GM12801 (cell line): ENCODE results near the gene ATP8B3.

Experiments
- TF ChIP-seq, protein P1 (sequence below): IDR thresholded peaks from one replicate; pipeline ENCODE4 v1.5.1; 2011; ENCODE audit warnings: control low read depth; ENCODE audit not compliant: insufficient read length; ENCODE audit errors: extremely low read depth

The ATP8B3 gene, protein sequence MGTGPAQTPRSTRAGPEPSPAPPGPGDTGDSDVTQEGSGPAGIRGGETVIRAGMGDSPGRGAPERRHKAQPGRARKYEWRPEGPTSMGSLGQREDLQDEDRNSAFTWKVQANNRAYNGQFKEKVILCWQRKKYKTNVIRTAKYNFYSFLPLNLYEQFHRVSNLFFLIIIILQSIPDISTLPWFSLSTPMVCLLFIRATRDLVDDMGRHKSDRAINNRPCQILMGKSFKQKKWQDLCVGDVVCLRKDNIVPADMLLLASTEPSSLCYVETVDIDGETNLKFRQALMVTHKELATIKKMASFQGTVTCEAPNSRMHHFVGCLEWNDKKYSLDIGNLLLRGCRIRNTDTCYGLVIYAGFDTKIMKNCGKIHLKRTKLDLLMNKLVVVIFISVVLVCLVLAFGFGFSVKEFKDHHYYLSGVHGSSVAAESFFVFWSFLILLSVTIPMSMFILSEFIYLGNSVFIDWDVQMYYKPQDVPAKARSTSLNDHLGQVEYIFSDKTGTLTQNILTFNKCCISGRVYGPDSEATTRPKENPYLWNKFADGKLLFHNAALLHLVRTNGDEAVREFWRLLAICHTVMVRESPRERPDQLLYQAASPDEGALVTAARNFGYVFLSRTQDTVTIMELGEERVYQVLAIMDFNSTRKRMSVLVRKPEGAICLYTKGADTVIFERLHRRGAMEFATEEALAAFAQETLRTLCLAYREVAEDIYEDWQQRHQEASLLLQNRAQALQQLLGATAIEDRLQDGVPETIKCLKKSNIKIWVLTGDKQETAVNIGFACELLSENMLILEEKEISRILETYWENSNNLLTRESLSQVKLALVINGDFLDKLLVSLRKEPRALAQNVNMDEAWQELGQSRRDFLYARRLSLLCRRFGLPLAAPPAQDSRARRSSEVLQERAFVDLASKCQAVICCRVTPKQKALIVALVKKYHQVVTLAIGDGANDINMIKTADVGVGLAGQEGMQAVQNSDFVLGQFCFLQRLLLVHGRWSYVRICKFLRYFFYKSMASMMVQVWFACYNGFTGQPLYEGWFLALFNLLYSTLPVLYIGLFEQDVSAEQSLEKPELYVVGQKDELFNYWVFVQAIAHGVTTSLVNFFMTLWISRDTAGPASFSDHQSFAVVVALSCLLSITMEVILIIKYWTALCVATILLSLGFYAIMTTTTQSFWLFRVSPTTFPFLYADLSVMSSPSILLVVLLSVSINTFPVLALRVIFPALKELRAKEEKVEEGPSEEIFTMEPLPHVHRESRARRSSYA (N-terminal part only)

DNA sequence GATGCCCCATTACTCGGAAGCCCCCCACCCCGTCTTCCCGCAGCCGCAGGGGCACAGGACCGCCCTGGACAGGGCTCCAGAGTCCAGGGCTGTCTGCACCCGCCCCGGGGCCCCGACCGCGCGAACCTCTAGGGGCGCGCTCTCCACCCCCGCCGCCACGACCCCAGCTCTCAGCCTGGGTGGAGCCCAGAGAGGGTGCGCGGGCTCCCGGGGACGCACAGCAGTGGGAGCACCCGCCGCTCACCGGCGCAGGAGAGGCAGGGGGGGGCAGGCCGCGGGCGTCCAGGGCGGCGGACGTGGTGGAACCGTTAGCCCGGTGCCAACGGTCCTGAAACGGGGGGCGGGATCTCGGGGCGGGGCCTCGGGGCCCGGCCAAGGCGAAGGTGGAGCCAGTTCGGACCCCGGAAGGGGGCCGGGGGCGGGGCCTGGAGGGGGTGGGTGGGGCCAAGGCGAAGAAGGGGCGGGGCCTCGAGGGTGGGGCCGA is at the start of gene ATP8B3:
Gene ATP8B3 (minus strand): TSS at position 335 of the 484 bp plus-strand sequence. CDS start 540 bp downstream, outside the sequence.
- TF ChIP-seq, protein P1, sequence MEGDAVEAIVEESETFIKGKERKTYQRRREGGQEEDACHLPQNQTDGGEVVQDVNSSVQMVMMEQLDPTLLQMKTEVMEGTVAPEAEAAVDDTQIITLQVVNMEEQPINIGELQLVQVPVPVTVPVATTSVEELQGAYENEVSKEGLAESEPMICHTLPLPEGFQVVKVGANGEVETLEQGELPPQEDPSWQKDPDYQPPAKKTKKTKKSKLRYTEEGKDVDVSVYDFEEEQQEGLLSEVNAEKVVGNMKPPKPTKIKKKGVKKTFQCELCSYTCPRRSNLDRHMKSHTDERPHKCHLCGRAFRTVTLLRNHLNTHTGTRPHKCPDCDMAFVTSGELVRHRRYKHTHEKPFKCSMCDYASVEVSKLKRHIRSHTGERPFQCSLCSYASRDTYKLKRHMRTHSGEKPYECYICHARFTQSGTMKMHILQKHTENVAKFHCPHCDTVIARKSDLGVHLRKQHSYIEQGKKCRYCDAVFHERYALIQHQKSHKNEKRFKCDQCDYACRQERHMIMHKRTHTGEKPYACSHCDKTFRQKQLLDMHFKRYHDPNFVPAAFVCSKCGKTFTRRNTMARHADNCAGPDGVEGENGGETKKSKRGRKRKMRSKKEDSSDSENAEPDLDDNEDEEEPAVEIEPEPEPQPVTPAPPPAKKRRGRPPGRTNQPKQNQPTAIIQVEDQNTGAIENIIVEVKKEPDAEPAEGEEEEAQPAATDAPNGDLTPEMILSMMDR = no peak

- TF ChIP-seq, protein P1 = no peak
These were observed 49.5 kb upstream of the ATP8B3 start for GRCh38 chr19:1861599-1862031.

DNA sequence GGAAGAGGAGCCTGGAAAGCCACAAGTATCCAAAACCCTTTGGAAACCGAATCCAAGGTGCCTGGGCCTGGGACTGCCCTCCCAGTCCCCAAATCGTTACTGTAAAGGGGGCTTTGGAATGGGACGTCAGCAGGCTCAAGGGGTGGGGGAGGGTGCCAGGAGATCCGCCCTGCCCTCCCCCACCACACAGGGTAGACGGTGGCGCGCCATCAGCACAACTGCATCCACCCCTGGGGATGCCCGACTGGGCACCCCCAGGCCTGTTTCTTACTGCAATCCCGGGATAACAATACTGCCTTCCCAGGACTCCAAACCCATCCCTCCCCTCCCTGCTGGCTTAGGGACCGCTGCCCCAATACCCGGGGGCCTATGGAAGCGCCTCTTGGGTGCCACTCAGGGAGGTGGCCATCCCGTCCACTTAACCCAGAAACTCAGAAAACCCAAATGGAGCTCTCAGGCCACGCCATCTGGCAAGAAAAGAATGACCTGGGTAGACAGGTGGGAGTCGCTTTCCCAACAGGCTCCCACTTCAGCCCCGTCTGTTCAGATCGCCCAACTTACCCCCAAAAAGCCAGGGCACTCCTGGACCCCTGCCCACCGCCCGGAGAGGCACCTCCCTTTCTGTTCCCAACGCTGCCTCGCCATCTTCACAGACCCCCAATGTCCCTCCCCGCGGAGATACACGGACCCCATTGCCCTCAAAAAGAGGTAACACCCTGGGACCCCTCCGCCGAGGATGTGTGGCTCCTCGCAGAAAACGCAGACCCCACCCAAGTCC is 48.9 kb upstream of the ATP8B3 start:
- TF ChIP-seq, protein P1 = no peak

DNA sequence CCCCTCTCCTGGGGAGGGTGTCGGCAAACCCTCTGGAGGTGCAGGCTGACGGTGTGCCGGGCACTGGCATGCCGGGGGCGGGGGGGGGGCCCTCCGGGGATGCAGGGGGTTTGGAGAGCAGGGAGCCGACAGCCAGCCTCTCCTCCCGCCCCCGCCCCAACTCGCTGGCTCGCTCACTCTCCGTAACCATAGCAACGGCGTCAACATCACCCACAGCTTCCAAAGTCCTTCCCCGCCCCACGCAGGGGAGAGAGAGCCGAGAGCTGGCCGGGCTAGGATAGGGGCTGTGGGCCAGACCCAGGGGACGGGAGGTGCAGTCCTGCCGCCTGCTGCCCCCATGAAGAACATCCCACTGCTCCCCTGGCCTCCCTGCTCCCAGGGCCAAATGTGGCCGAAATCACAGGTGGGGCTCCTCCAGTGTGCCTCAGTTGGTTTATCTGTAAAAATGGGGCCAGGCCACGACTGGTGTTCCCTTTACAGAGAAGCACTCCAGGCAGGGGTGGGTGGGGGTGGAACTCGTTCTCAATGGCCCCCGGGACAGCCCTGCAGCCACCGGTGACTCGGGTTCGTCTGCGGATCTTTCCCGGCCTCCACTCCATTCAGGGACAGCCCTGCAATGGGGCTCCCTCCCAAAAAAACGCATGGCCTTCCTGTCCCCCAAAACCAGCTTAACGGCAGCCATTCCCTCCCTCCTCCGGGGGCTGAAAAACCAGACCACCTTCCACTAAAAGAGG is 48.1 kb upstream of the ATP8B3 start:
- TF ChIP-seq, protein P1 = no peak

- TF ChIP-seq, protein P1 = no peak
These were observed 47.3 kb upstream of the ATP8B3 start for GRCh38 chr19:1859331-1859781.

- TF ChIP-seq, protein P1 = no peak
These were observed 46.5 kb upstream of the ATP8B3 start for GRCh38 chr19:1858412-1859081.
